Breast epithelium (tissue), 4 donors: ENCODE results near the gene SEL1L3. TPM values are rescaled to one million over a fixed set of nuclear protein-coding genes. Genes with fewer than 3 reads are reported as not detected.

Experiments used
- DNase-seq, 2 donors: peaks; one replicate each; pipeline ENCODE4 v3.0.0-alpha.2; 2019; ENCODE audit warnings: low spot score in 2 of 2
- H3K27ac ChIP-seq, 2 donors: fragments of 200-600 bp; sonication (generic) in 1 of 2; one replicate each; pipeline ENCODE4 v1.5.1; 2016 to 2019; ENCODE audit warnings: mild to moderate bottlenecking in 1 of 2
- H3K27me3 ChIP-seq, 2 donors: fragments of 200-600 bp; sonication (generic) in 1 of 2; one replicate each; pipeline versions ENCODE4 v1.5.1 to v1.6.0; 2017 to 2019; ENCODE audit warnings: control low read depth in 1 of 2, mild to moderate bottlenecking in 1 of 2
- H3K36me3 ChIP-seq: fragments of 200-600 bp; one replicate; pipeline ENCODE4 v1.5.1; 2019
- H3K4me1 ChIP-seq, 2 donors: fragments of 200-600 bp; sonication (generic); one replicate each; pipeline ENCODE4 v1.5.1; 2016 to 2019; ENCODE audit warnings: control low read depth in 1 of 2
- H3K4me3 ChIP-seq, 3 donors: fragments of 200-600 bp; sonication (generic); 1 replicate in 2 of 3; 2 replicates in 1 of 3; pipeline ENCODE4 v1.5.1; 2016 to 2019; ENCODE audit warnings: mild to moderate bottlenecking in 3 of 3, moderate library complexity in 2 of 3
- H3K9me3 ChIP-seq, 2 donors: fragments of 200-600 bp; sonication (generic) in 1 of 2; one replicate each; pipeline ENCODE4 v1.5.1; 2016 to 2019; ENCODE audit warnings: control low read depth in 1 of 2
- POLR2A ChIP-seq: fragments of 450-650 bp; IDR thresholded peaks from one replicate; pipeline ENCODE4 v1.6.1; 2016; ENCODE audit warnings: antibody characterized with exemption, mild to moderate bottlenecking, moderate library complexity
- POLR2AphosphoS5 ChIP-seq, 3 donors: sonication (generic); formaldehyde crosslinking; IDR thresholded peaks; one replicate each; pipeline ENCODE4 v1.6.1; 2017; ENCODE audit warnings: antibody characterized with exemption in 3 of 3
- intact Hi-C: fragments of 100-400 bp; cut with DNase I; formaldehyde crosslinking; loops from one replicate; pipeline ENCODE4 v1.15.1; 2023; ENCODE audit warnings: low total_unique reads
- total RNA-seq, 3 donors: library from RNA; depleted of rRNA; stranded (reverse); fragments of >200 nt; gene quantifications; one replicate each; pipeline ENCODE4 v1.1.0, GENCODE V29; 2016
- TF ChIP-seq, protein P1 (sequence below), 3 donors: fragments of 450-650 bp; IDR thresholded peaks; one replicate each; pipeline ENCODE4 v1.5.1; 2016 to 2017; ENCODE audit warnings: antibody characterized with exemption in 3 of 3, mild to moderate bottlenecking in 3 of 3, moderate library complexity in 3 of 3

The SEL1L3 gene
- total RNA-seq, 3 donors from 2014 or later, result 10.7 to 15.5 (median 14.7) TPM

DNA sequence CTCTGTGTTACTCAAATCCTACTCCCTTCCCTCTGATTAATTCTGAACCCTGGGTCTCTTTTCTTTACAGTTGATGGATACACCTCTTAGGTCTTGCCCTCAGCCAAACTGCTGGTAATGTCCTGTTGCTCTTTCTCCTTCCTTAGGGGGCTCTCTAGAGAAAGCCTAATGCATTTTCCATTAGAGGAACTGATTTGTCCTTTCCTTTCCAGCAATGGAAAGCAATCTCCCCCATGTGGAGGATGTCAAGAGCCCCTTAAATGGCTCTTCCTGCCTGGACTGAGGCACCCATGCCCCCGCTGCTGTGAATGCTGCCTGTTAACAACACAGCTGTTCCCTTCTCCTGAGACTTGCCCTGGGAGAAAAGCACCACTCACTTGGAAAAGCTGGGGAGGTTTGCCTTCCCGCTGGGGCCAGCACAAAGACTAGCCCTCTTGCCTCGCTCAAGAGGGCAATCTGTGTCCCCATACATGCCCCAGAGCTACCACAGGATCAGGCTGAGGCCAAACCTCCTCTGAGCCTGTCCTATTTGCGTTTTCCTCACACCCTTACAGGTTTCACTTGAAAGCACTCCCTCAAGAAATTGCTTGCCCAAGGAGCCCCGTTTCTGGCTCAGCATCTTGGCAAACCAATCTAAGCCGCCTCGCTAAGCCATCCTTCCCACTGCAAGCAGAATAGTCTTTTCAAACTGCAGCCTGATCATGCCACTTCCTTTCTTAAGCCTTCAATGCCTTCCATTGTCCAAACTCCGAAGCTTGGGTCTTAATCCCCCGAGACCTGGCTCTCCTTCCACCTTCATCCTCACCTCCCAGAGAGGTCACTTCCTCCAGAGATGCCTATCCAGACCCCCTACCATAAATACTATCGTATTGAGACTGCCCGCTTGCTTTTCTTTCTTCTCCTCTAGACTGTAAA is 28.0 kb upstream of the SEL1L3 start:
- no peak for DNase-seq
- TF ChIP-seq, protein P1, sequence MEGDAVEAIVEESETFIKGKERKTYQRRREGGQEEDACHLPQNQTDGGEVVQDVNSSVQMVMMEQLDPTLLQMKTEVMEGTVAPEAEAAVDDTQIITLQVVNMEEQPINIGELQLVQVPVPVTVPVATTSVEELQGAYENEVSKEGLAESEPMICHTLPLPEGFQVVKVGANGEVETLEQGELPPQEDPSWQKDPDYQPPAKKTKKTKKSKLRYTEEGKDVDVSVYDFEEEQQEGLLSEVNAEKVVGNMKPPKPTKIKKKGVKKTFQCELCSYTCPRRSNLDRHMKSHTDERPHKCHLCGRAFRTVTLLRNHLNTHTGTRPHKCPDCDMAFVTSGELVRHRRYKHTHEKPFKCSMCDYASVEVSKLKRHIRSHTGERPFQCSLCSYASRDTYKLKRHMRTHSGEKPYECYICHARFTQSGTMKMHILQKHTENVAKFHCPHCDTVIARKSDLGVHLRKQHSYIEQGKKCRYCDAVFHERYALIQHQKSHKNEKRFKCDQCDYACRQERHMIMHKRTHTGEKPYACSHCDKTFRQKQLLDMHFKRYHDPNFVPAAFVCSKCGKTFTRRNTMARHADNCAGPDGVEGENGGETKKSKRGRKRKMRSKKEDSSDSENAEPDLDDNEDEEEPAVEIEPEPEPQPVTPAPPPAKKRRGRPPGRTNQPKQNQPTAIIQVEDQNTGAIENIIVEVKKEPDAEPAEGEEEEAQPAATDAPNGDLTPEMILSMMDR (IDR thresholded peaks at IDR 0.05), result no peak
- no peak for TF ChIP-seq POLR2AphosphoS5 (IDR thresholded peaks at IDR 0.05)
- TF ChIP-seq POLR2A, result no peak
- no peaks in the 10 kb centered on the region for H3K4me1 ChIP-seq
- H3K4me3 ChIP-seq, result no peak overlapping the region
- no peak overlapping the region for H3K27ac ChIP-seq
- no peaks in the 10 kb centered on the region for H3K27me3 ChIP-seq
- no peaks in the 10 kb centered on the region for H3K9me3 ChIP-seq
- intact Hi-C loops, result no loop called here
- no peaks in the 10 kb centered on the region for H3K36me3 ChIP-seq

DNA sequence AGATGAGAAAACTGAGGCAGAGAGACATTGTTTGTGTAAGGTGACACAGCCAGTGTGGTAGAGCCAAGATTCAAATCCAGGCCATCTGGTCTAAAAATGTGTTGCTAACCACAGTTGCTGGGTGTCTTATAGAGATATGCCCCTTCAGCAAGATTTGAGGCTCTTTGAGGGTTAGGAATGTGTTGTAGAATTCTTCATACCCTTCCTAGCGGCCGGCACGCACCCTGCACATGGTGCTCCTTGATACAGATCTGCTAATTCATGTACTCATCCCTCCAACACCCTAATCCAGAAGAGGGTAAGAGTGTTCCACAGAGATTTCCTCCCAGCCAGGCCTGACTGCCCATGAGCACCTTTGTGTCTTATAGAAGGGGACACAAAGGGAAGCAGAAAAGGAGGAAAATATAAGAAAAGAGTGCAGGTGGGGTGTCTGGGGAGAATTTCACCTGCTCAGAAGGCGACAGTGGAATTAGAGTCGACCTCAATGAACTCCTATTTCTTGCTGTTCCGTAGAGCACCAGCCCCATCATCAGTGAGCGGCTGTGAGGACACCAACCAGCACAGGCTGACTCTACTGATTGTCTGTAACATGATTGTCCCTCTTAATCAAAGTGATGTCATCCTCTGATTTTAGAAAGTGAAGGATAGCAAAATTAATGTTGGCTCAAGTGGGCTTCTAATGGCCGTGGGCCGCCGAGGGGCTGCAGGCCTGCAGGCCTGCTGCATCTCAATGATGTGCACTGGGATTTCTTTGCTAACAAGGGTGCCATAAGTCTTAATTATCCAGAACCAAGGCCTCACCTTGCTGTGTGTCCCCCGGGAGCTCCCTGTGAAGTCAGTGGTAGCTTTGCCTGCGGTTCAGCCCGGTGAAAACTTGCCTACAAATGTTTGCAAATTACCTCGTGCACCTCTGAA is 27.1 kb upstream of the SEL1L3 start:
- Histone ChIP-seq H3K27me3 (no peaks in the 10 kb centered on the region), H3K9me3 (no peaks in the 10 kb centered on the region), H3K4me3 (no peak overlapping the region), H3K27ac (no peak overlapping the region), H3K4me1 (no peaks in the 10 kb centered on the region), H3K36me3 (no peaks in the 10 kb centered on the region)
- intact Hi-C loops, result no loop called here
- TF ChIP-seq POLR2AphosphoS5 (IDR thresholded peaks at IDR 0.05), result no peak
- TF ChIP-seq, protein P1 (IDR thresholded peaks at IDR 0.05), result no peak
- no peak for TF ChIP-seq POLR2A
- DNase-seq, result no peak

DNA sequence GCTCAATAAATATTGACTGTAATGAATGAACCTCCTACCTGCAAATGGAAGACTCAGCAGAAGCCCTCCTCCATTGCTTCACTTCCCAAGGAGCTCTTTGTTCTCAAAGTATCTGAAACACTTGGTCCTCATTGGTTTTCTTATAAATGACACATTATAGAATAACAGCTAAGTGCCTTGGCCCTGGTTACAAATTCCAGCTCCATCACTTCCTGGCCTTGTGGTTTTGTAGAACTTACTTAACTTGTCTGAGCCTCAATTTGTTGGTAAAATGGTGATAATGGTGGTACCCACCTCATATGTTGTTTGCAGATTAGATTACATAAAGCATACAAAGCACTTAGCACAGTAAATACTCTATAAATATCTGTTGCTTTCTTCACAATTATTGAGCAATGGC is 26.0 kb upstream of the SEL1L3 start:
- H3K4me3 ChIP-seq, result no peak overlapping the region
- TF ChIP-seq POLR2A (no peak), POLR2AphosphoS5 (IDR thresholded peaks at IDR 0.05) (no peak)
- TF ChIP-seq, protein P1 (IDR thresholded peaks at IDR 0.05), result no peak
- no peaks in the 10 kb centered on the region for H3K27me3 ChIP-seq
- DNase-seq, result no peak
- H3K36me3 ChIP-seq, result no peaks in the 10 kb centered on the region
- intact Hi-C loops, result no loop called here
- H3K27ac ChIP-seq, result no peak overlapping the region
- H3K9me3 ChIP-seq, result no peaks in the 10 kb centered on the region
- H3K4me1 ChIP-seq, result no peaks in the 10 kb centered on the region

DNA sequence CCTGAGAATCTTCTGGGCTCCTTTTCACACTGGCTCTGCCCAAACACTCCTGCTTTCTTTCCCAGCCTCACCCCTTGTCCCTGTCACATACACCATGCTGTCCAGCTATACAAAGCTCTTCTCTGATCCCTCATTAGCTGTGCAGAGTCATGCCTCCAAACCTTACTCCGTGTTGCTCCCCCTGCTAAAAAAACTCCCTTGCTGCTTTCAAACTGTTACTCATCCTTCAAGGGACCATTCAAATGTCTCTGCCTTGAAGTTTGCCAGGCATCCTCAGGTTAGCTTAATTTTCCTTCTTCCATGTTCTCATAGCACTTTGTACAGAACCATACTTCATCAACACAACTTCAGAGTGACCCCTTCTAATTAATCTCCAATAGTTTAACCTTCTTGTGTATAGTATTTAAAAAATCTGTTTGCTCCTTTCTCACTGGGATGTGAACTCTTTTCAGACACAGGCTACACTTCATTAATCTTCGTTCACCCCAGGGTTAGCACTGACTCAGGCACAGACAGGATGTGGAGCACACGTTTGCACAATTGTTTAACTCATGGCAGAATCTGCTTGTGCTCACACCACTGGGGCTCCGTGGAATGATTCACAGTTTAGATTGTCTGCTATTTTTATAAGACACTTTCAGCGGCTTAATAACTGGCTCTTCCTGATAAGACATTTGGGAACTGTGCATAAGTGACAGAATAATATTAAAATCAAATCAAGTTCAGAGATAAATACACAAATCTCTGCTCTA is 21.4 kb upstream of the SEL1L3 start:
- DNase-seq, result no peak
- Histone ChIP-seq H3K4me1 (no peaks in the 10 kb centered on the region), H3K27ac (no peak overlapping the region), H3K4me3 (no peak overlapping the region), H3K9me3 (no peaks in the 10 kb centered on the region), H3K27me3 (no peaks in the 10 kb centered on the region), H3K36me3 (no peaks in the 10 kb centered on the region)
- intact Hi-C loops, result no loop called here
- TF ChIP-seq, protein P1 (IDR thresholded peaks at IDR 0.05), result no peak
- TF ChIP-seq POLR2A (no peak), POLR2AphosphoS5 (IDR thresholded peaks at IDR 0.05) (no peak)
